BLaER1 treated with 17β-estradiol and CSF1 and Interleukin-3, amounts not matched to agents 10 nM and 100 nM (cell line): ENCODE measurements around the gene TP53I11.
A peak's percentile ranks its signal among the peaks of the same experiment; 100 is the strongest.

Experiments used
- H3K27ac ChIP-seq, 11 experiments: shearing (Covaris generic); formaldehyde crosslinking; 2 replicates each; pipeline ENCODE4 v1.8.1; 2022
- H3K27me3 ChIP-seq, 11 experiments: shearing (Covaris generic); formaldehyde crosslinking; 2 replicates each; pipeline ENCODE4 v1.8.1; 2022
- H3K36me3 ChIP-seq, 11 experiments: shearing (Covaris generic); formaldehyde crosslinking; 2 replicates each; pipeline ENCODE4 v1.8.1; 2022
- H3K4me1 ChIP-seq, 10 experiments: shearing (Covaris generic); formaldehyde crosslinking; 2 replicates each; pipeline ENCODE4 v1.8.1; 2022
- H3K4me2 ChIP-seq, 11 experiments: shearing (Covaris generic); formaldehyde crosslinking; 2 replicates each; pipeline ENCODE4 v1.8.1; 2022
- H3K4me3 ChIP-seq, 10 experiments: shearing (Covaris generic); formaldehyde crosslinking; 2 replicates each; pipeline ENCODE4 v1.8.1; 2022
- H3K9ac ChIP-seq, 11 experiments: shearing (Covaris generic); formaldehyde crosslinking; 2 replicates each; pipeline ENCODE4 v1.8.1; 2022
- H3K9me3 ChIP-seq, 11 experiments: shearing (Covaris generic); formaldehyde crosslinking; replicated peaks in 1 of 11; 2 replicates each; pipeline ENCODE4 v1.8.1; 2022
- H4K20me1 ChIP-seq, 11 experiments: shearing (Covaris generic); formaldehyde crosslinking; 2 replicates each; pipeline ENCODE4 v1.8.1; 2022
- Cebpa-rat ChIP-seq, 11 experiments: shearing (Covaris generic); IDR thresholded peaks; 2 replicates each; pipeline ENCODE4 v1.8.1; 2022

Gene TP53I11

DNA sequence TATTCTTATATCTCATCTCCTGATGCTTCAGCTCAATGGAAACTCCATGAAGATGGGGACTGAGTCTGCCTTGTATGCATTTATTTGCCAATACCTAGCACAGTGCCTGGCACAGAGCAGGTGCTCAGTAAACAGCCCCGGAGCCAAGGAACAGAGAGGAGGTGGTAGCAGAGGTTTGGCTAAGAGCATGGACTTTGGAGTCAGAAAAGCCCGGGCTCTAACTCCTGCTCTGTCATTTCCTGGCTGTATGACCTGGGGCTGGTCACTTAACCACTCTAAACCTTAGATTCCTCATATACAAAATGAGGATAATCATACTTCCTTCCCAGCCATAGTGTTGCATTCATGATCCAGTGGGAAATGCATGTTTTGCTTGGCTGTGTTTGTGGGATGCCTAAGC is 36.6 kb downstream of the TP53I11 start:
- no peaks in the 10 kb centered on the region for H3K9me3 ChIP-seq
- no peak overlapping the region for H3K9ac ChIP-seq
- peak overlapping the region; percentile 70 to 87 (median 79); a peak in 20 of 22 replicates for H3K4me2 ChIP-seq

DNA sequence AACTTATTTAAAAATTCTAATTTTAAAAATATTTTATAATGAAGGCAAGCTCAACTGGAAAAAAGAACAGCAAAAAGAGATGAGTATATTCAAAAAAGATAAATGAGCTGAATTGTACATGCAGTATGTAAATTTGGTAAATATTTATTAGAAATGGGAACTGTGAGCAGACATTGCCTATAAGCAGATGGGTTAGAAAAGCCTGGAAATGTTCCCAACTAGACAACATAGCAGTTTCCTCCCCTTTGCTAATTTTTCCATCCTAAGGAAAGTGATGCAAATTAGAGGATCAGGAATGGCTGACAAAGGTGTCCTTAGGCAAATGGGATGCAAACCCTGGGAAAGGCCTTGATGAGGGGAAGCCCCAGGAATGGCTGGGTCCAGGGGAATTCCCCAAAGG is 37.2 kb downstream of the TP53I11 start:
- Histone ChIP-seq H3K9me3 (no peaks in the 10 kb centered on the region), H3K4me1 (peaks cover 55 to 89% (median 70%) of the 10 kb centered on the region in 10 experiments), H4K20me1 (peaks cover 0 to 41% (median 21%) of the 10 kb centered on the region in 11 experiments; a peak in 11 of 22 replicates), H3K36me3 (no peaks in the 10 kb centered on the region), H3K9ac (no peak overlapping the region), H3K27me3 (peaks cover 0 to 8% (median 0%) of the 10 kb centered on the region in 11 experiments; a peak in 3 of 22 replicates), H3K4me3 (no peak overlapping the region), H3K27ac (no peak overlapping the region), H3K4me2 (peak overlapping the region in 9 of 11 experiments; percentile 17 to 87 (median 75); a peak in 12 of 22 replicates)
- no peak for TF ChIP-seq Cebpa-rat (IDR thresholded peaks at IDR 0.05)

More for the DNA sequence above, 36.6 kb downstream of the TP53I11 start:
- Histone ChIP-seq H3K4me3 (no peak overlapping the region), H3K4me1 (peaks cover 55 to 89% (median 70%) of the 10 kb centered on the region in 10 experiments), H3K27ac (no peak overlapping the region), H4K20me1 (peaks cover 0 to 41% (median 21%) of the 10 kb centered on the region in 11 experiments; a peak in 11 of 22 replicates), H3K27me3 (peaks cover 0 to 6% (median 0%) of the 10 kb centered on the region in 11 experiments; a peak in 3 of 22 replicates), H3K36me3 (no peaks in the 10 kb centered on the region)
- TF ChIP-seq Cebpa-rat (IDR thresholded peaks at IDR 0.05), result no peak

DNA sequence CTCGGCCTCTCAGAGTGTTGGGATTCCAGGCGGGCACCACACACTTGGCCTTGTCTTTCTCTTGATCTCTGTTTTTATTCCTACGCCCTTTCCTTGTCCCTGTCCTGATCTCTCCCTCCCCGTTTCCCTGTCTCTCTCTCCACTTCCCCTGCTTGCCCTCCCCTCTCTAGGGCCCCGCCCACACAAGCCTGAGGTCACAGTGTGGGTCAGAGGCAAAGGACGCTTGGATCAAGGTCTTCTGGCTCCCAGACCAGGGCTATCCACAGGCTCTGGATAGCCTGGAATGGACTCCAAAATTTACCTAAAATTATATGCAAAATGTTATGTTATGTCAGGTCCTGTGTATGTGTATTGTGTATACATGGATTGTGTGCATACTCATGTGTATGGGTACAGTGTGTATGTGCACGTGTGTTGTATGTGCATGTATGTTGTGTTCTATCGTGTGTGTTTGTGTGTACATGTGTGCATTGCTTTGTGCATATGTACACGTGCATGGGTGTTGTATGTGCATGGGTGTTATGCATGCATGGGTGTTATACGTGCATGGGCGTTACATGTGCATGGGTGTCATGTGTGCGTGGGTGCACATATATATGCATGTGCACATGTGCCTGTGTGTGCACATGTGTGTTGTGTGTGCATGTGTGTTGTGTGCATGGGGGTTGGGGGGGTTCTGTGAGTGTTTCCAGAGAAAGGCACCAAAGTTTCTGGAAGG is 38.3 kb downstream of the TP53I11 start:
- no peak overlapping the region for H3K4me3 ChIP-seq
- no peak for TF ChIP-seq Cebpa-rat (IDR thresholded peaks at IDR 0.05)
- peak overlapping the region in 8 of 11 experiments; percentile 15 to 70 (median 35); a peak in 11 of 22 replicates for H3K4me2 ChIP-seq
- H3K9ac ChIP-seq, result 0 out of 22 replicates have a peak overlapping the region, but pooled peaks of 1 of the 11 experiments have one; percentile 25
- H3K9me3 ChIP-seq, result no peaks in the 10 kb centered on the region
- peaks cover 55 to 89% (median 77%) of the 10 kb centered on the region in 10 experiments for H3K4me1 ChIP-seq
- peaks cover 0 to 41% (median 21%) of the 10 kb centered on the region in 11 experiments; a peak in 12 of 22 replicates for H4K20me1 ChIP-seq
- H3K27me3 ChIP-seq, result peaks cover 0 to 12% (median 0%) of the 10 kb centered on the region in 11 experiments; a peak in 4 of 22 replicates
- no peak overlapping the region for H3K27ac ChIP-seq
- H3K36me3 ChIP-seq, result no peaks in the 10 kb centered on the region

DNA sequence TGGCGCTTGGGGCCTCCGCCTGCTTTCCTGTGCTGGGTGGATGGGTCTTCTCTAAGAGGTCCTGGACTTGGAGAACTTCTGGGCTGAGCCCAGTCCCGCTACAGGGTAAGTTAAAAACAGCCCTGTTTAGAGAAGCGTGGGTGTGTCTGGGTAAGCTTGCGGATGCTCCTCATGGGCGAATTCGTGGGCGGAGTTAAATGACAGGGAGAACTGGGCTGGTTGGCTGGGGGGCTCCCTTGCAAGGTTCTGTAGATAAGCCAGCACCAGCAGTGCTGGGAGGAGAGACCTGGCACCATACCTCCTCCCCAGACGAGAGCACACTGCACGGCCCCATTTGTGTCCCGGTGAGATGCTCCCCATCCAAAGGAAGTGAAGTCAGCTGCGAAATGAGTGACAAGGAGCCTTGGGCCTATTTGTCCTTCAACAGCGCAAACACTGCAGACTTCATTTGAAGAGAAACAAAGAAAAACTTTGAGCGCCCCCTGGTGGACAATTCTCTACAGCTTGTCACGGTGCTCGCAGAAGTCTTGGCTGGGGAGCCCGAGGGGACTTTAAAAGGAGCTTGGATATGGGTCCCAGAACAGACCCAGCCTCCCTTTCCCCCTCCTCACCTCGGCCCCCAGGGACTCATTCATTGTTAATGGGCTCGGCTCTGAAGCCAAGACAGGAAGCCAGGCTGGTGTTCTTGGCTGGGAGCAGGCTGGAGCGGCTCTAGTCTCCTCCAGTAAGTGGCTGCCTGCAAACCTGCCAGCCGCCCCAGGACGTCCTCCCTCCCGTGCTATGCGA is 39.5 kb downstream of the TP53I11 start:
- Histone ChIP-seq H3K36me3 (no peaks in the 10 kb centered on the region), H3K4me2 (peak overlapping the region; percentile 48 to 79 (median 66)), H3K4me1 (peaks cover 43 to 83% (median 69%) of the 10 kb centered on the region in 10 experiments), H4K20me1 (peaks cover 0 to 33% (median 12%) of the 10 kb centered on the region in 11 experiments; a peak in 13 of 22 replicates), H3K9me3 (no peaks in the 10 kb centered on the region), H3K4me3 (no peak overlapping the region), H3K9ac (peak overlapping the region in 2 of 11 experiments; percentile 39 to 44; a peak in 1 of 22 replicates), H3K27ac (no peak overlapping the region), H3K27me3 (peaks cover 0 to 13% (median 0%) of the 10 kb centered on the region in 11 experiments; a peak in 4 of 22 replicates)
- TF ChIP-seq Cebpa-rat (IDR thresholded peaks at IDR 0.05), result no peak

DNA sequence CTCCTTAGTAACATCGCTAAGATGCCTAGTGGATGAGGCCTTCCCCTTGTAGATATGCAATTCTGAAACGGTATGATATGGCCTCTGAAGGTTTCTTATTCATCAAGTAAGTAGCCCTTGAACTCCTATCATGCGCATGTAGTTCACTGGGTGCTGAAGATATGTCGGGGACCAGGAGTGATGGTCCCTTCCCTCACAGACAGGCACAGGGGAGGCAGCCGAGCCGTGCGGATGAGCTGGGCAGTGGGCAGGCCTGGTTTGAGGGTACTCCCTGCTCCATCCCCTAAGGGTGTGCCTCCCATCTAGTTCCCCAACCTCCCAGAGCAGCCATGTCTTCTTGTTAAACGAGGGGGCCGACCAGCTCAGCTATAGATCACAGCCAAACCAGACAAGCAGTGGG is 40.1 kb downstream of the TP53I11 start:
- Histone ChIP-seq H3K36me3 (no peaks in the 10 kb centered on the region), H3K27ac (no peak overlapping the region), H3K9me3 (no peaks in the 10 kb centered on the region), H3K27me3 (peaks cover 0 to 13% (median 0%) of the 10 kb centered on the region in 11 experiments; a peak in 4 of 22 replicates), H3K4me2 (peak overlapping the region; percentile 41 to 76 (median 62); a peak in 20 of 22 replicates), H3K9ac (no peak overlapping the region; a peak in 1 of 22 replicates), H3K4me3 (no peak overlapping the region), H3K4me1 (peaks cover 36 to 82% (median 67%) of the 10 kb centered on the region in 10 experiments), H4K20me1 (peaks cover 0 to 26% (median 9%) of the 10 kb centered on the region in 11 experiments; a peak in 13 of 22 replicates)
- TF ChIP-seq Cebpa-rat (IDR thresholded peaks at IDR 0.05), result no peak

DNA sequence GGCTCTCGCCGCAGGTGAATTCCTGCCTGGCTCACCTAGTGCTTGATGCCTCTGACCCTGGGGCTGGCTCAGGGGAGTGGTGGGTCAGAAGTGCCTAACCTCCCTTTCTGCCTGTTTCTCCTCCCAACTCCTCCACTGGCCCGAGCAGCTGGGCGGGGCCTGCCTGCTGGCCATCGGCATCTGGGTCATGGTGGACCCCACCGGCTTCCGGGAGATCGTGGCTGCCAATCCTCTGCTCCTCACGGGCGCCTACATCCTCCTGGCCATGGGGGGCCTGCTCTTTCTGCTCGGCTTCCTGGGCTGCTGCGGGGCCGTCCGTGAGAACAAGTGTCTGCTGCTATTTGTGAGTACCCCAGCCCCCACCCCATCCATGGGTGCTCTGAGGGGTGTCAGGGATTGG is 41.1 kb downstream of the TP53I11 start:
- peak overlapping the region in 6 of 11 experiments; percentile 67 to 83 (median 72); a peak in 10 of 22 replicates for H3K4me2 ChIP-seq
- peaks cover 0 to 18% (median under 1%) of the 10 kb centered on the region in 11 experiments; a peak in 6 of 22 replicates for H4K20me1 ChIP-seq
- no peak overlapping the region for H3K4me3 ChIP-seq
- no peaks in the 10 kb centered on the region for H3K36me3 ChIP-seq
- H3K9me3 ChIP-seq, result no peaks in the 10 kb centered on the region
- H3K4me1 ChIP-seq, result peaks cover 26 to 82% (median 65%) of the 10 kb centered on the region in 10 experiments
- TF ChIP-seq Cebpa-rat (IDR thresholded peaks at IDR 0.05), result no peak
- H3K9ac ChIP-seq, result no peak overlapping the region
- peaks cover 0 to 13% (median 0%) of the 10 kb centered on the region in 11 experiments; a peak in 4 of 22 replicates for H3K27me3 ChIP-seq
- no peak overlapping the region for H3K27ac ChIP-seq

DNA sequence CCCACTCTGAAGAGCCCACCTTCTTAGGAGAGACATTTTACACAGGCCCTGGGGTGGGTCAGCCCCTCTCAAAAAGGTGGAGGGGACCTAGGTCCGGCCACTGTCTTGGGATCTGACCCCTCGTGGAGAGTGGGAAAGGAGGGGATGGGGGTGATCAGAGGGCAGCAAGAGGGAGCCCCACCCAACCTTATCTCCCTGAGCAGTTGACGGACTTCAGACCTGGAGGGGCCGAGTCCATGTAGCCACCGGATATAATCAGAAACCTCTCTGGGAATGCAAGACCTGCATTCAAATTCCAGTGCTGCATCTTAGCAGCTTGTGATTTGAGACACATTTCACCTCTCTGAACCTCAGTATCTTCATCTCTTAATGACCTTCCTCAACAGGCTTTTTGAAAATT is 44.0 kb downstream of the TP53I11 start:
- H3K4me3 ChIP-seq, result no peak overlapping the region
- peak overlapping the region in 2 of 11 experiments; percentile 70 to 76; a peak in 1 of 22 replicates for H3K4me2 ChIP-seq
- H3K27ac ChIP-seq, result no peak overlapping the region
- peaks cover 0 to 8% (median 0%) of the 10 kb centered on the region in 11 experiments; a peak in 5 of 22 replicates for H4K20me1 ChIP-seq
- H3K36me3 ChIP-seq, result no peaks in the 10 kb centered on the region
- peaks cover 0 to 66% (median 51%) of the 10 kb centered on the region in 10 experiments; a peak in 18 of 20 replicates for H3K4me1 ChIP-seq
- H3K9ac ChIP-seq, result no peak overlapping the region
- no peak for TF ChIP-seq Cebpa-rat (IDR thresholded peaks at IDR 0.05)
- peaks cover 0 to 13% (median 0%) of the 10 kb centered on the region in 11 experiments; a peak in 4 of 22 replicates for H3K27me3 ChIP-seq
- H3K9me3 ChIP-seq, result no peaks in the 10 kb centered on the region

DNA sequence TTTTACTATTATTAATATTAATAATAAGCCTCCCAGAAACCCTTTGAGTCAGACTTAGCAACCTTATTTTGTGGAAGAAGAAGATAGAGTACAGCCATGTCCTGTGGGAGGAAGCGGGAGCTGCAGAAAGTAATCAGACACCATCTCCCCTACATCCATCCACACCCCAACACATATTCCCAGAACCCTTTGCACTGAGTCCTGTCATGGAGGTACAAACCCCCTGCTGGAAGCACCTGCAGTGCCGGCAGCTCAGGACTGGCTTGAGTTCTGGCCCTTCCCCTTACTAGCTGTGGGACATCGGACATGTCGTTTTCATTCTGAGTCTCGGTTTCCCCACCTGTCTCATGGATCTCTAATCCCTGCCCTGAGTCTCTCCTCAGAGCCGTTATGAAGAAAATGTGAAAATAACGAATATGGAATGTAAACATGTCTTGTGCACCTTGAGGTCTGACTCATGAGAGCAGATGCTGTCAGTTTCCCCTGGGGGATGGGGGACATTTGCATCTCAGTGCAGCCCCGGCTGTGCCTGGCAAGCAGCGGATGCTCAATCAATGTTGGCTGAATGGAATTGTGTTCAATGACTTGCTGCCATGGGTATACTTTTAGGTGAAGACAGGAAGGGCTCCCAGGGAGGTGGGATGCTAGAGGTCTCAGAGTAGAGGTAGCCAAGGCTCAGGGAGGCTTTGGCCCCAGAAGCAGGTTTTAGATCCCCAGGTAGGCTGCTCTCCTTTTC is 45.4 kb downstream of the TP53I11 start:
- Histone ChIP-seq H3K4me2 (peak overlapping the region in 8 of 11 experiments; percentile 0 to 65 (median 45); a peak in 14 of 22 replicates), H3K4me3 (no peak overlapping the region), H3K27me3 (peaks cover 0 to 13% (median 0%) of the 10 kb centered on the region in 11 experiments; a peak in 4 of 22 replicates), H4K20me1 (peaks cover 0 to 4% (median 0%) of the 10 kb centered on the region in 11 experiments; a peak in 5 of 22 replicates), H3K27ac (no peak overlapping the region), H3K36me3 (no peaks in the 10 kb centered on the region), H3K9me3 (no peaks in the 10 kb centered on the region), H3K9ac (no peak overlapping the region), H3K4me1 (peaks cover 0 to 52% (median 39%) of the 10 kb centered on the region in 10 experiments; a peak in 15 of 20 replicates)
- no peak for TF ChIP-seq Cebpa-rat (IDR thresholded peaks at IDR 0.05)
